WERI-Rb-1 (cell line): ENCODE measurements around the gene POU2F3.
A peak's percentile ranks its signal among the peaks of the same experiment; 100 is the strongest.

Source experiments
- DNase-seq: peaks from one replicate; pipeline ENCODE4 v3.0.0-alpha.2; 2020
- H3K27ac ChIP-seq: fragments of 250-450 bp; sonication (Bioruptor Pico); 2 replicates; pipeline ENCODE4 v1.5.1; 2020; ENCODE audit warnings: mild to moderate bottlenecking, moderate library complexity
- H3K27me3 ChIP-seq: fragments of 250-450 bp; sonication (Bioruptor Pico); 2 replicates; pipeline ENCODE4 v1.5.1; 2021; ENCODE audit warnings: mild to moderate bottlenecking, low read depth, moderate library complexity; ENCODE audit not compliant: insufficient read depth, severe bottlenecking
- H3K36me3 ChIP-seq: fragments of 250-450 bp; sonication (Bioruptor Pico); 2 replicates; pipeline ENCODE4 v1.5.1; 2020; ENCODE audit warnings: mild to moderate bottlenecking, moderate library complexity
- H3K4me3 ChIP-seq: 2 replicates; pipeline ENCODE4 v1.5.1; 2011; ENCODE audit warnings: low read depth, mild to moderate bottlenecking, control low read depth, low read length
- H3K9me3 ChIP-seq: fragments of 250-450 bp; sonication (Bioruptor Pico); 2 replicates; pipeline ENCODE4 v1.5.1; 2021; ENCODE audit warnings: mild to moderate bottlenecking, moderate library complexity; ENCODE audit not compliant: severe bottlenecking
- CTCF ChIP-seq: IDR thresholded peaks from 2 replicates; pipeline ENCODE4 v1.5.1; 2011; ENCODE audit warnings: low read depth, mild to moderate bottlenecking, control low read depth, inconsistent platforms, low read length

Gene POU2F3

GRCh38 chr11:120239713-120240640 is at the start of gene POU2F3:
Gene POU2F3, plus strand, starts transcription at chr11:120240140. Its CDS starts 204 bp downstream, at chr11:120240344.
- Histone ChIP-seq H3K4me3 (no peak within 1 kb of the TSS), H3K9me3 (no peaks in the 10 kb centered on the region), H3K27ac (no peak within 1 kb of the TSS), H3K27me3 (no peaks in the 10 kb centered on the region), H3K36me3 (no peaks in the 10 kb centered on the region)
- peak; percentile 62 for TF ChIP-seq CTCF
- peak; percentile 46 for DNase-seq

GRCh38 chr11:120191058-120191457 is 48.9 kb upstream of the POU2F3 start:
- no peaks in the 10 kb centered on the region for H3K27me3 ChIP-seq
- no peak for TF ChIP-seq CTCF
- no peaks in the 10 kb centered on the region for H3K36me3 ChIP-seq
- H3K9me3 ChIP-seq: no peaks in the 10 kb centered on the region
- no peak overlapping the region for H3K4me3 ChIP-seq
- no peak for DNase-seq
- H3K27ac ChIP-seq: no peak overlapping the region

- no peak overlapping the region for H3K4me3 ChIP-seq
- H3K27ac ChIP-seq: no peak overlapping the region
- H3K9me3 ChIP-seq: no peaks in the 10 kb centered on the region
- H3K36me3 ChIP-seq: no peaks in the 10 kb centered on the region
- no peak for TF ChIP-seq CTCF
- no peaks in the 10 kb centered on the region for H3K27me3 ChIP-seq
- DNase-seq: no peak
Observed at GRCh38 chr11:120192831-120193625, 46.9 kb upstream of the POU2F3 start.

GRCh38 chr11:120194166-120194565 is 45.8 kb upstream of the POU2F3 start:
- no peaks in the 10 kb centered on the region for H3K36me3 ChIP-seq
- H3K4me3 ChIP-seq: no peak overlapping the region
- H3K27me3 ChIP-seq: no peaks in the 10 kb centered on the region
- no peak for TF ChIP-seq CTCF
- no peak for DNase-seq
- H3K9me3 ChIP-seq: no peaks in the 10 kb centered on the region
- H3K27ac ChIP-seq: no peak overlapping the region

GRCh38 chr11:120195601-120196320 is 44.2 kb upstream of the POU2F3 start:
- Histone ChIP-seq H3K27ac (no peak overlapping the region), H3K36me3 (no peaks in the 10 kb centered on the region), H3K4me3 (no peak overlapping the region), H3K27me3 (no peaks in the 10 kb centered on the region), H3K9me3 (no peaks in the 10 kb centered on the region)
- TF ChIP-seq CTCF: no peak
- no peak for DNase-seq
